ENCODE results near the gene MBNL1. TPM values are rescaled to one million over a fixed set of nuclear protein-coding genes. Genes with fewer than 3 reads are reported as not detected.

Gene MBNL1
- total RNA-seq, 4 donors from 2014 or later: 190 to 279 (median 216) TPM

DNA sequence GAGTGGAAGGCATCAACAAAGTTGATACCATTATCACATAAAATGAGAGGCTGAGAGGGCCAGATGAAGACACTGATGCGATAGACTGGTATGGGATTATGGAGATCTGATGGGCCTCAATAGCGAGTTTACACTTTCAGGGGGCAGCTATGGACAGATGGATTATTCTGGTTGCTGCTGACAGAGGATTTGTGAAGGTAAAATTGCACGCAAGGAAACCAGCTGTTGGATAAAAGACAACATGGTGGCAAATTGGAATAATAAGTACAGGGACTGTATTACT, 203.9 kb downstream of the MBNL1 start:
- intact Hi-C loops (cut with DNase I): loop anchor here (10.0 kb wide), 1 partner anchor 388 kb away; no protein-coding TSS in a partner anchor
- no peak overlapping the region for H3K27ac ChIP-seq

DNA sequence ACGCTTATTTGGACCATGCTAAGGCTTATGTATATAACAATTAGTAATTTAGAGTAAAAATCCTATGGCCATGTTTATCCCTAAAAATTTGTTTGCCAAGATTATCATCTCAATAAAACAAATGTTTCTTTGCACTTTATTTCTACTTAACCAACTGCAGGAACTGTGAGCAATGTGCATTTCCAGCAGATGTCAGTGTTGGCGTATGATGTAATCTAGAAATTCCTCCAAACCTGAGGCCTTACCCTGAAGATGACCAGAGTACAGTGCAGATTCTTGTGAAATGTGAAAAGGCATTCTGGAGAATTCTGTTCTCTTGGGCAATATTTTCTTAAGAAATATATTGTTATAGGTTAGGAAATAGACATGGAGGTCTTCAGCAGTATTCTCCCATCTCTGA, 205.9 kb downstream of the MBNL1 start:
- H3K27ac ChIP-seq: no peak overlapping the region
- intact Hi-C loops (cut with DNase I): loop anchor here (10.0 kb wide), 1 partner anchor 390 kb away; no protein-coding TSS in a partner anchor
- H3K4me3 ChIP-seq (replicated peaks in 1 of 3): no peak overlapping the region
- TF ChIP-seq, protein P1, sequence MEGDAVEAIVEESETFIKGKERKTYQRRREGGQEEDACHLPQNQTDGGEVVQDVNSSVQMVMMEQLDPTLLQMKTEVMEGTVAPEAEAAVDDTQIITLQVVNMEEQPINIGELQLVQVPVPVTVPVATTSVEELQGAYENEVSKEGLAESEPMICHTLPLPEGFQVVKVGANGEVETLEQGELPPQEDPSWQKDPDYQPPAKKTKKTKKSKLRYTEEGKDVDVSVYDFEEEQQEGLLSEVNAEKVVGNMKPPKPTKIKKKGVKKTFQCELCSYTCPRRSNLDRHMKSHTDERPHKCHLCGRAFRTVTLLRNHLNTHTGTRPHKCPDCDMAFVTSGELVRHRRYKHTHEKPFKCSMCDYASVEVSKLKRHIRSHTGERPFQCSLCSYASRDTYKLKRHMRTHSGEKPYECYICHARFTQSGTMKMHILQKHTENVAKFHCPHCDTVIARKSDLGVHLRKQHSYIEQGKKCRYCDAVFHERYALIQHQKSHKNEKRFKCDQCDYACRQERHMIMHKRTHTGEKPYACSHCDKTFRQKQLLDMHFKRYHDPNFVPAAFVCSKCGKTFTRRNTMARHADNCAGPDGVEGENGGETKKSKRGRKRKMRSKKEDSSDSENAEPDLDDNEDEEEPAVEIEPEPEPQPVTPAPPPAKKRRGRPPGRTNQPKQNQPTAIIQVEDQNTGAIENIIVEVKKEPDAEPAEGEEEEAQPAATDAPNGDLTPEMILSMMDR (IDR thresholded peaks at IDR 0.05): no peak
- no peak for TF ChIP-seq POLR2A (IDR thresholded peaks at IDR 0.05)
- no peaks in the 10 kb centered on the region for H3K9me3 ChIP-seq
- no peaks in the 10 kb centered on the region for H3K27me3 ChIP-seq
- H3K4me1 ChIP-seq: no peaks in the 10 kb centered on the region
- H3K36me3 ChIP-seq: no peaks in the 10 kb centered on the region
- 91 to 92% methylated on average over 2 of the region's 2 CpGs for WGBS, 2 donors
- DNase-seq: no peak

More for the DNA sequence above, 203.9 kb downstream of the MBNL1 start:
- 94 to 98% methylated on average over 3 of the region's 3 CpGs for WGBS, 2 donors
- no peaks in the 10 kb centered on the region for H3K4me1 ChIP-seq
- H3K9me3 ChIP-seq: no peaks in the 10 kb centered on the region
- no peaks in the 10 kb centered on the region for H3K27me3 ChIP-seq
- no peaks in the 10 kb centered on the region for H3K36me3 ChIP-seq
- DNase-seq: no peak
- TF ChIP-seq POLR2A (IDR thresholded peaks at IDR 0.05): no peak
- TF ChIP-seq, protein P1 (IDR thresholded peaks at IDR 0.05): no peak
- no peak overlapping the region for H3K4me3 ChIP-seq (replicated peaks in 1 of 3)

DNA sequence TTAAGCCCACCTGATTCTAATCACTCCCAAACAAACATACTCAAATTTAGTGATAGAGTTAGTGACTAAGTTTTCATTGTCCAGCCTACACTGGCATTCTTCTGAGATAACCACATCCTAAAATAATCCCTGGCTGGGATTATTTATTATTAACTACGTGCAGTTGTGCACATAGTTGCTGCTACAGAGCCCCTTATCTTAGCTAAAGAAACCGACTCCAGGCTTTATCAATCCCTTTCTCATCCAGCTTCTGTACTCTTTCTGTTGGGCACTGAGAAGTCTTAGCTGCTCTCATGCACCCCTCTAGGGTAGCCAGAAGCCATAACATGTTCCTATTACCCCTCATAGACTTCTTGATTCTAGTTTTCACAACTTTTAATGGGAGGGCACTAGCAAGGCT, 208.7 kb downstream of the MBNL1 start:
- TF ChIP-seq, protein P1 (IDR thresholded peaks at IDR 0.05): no peak
- H3K27ac ChIP-seq: no peak overlapping the region
- no peak for DNase-seq
- intact Hi-C loops (cut with DNase I): loop anchor here (10.0 kb wide), 1 partner anchor 393 kb away; no protein-coding TSS in a partner anchor
- 74 to 78% methylated on average over 2 of the region's 2 CpGs for WGBS, 2 donors
- H3K9me3 ChIP-seq: no peaks in the 10 kb centered on the region
- H3K27me3 ChIP-seq: no peaks in the 10 kb centered on the region
- H3K4me1 ChIP-seq: no peaks in the 10 kb centered on the region
- no peaks in the 10 kb centered on the region for H3K36me3 ChIP-seq
- no peak overlapping the region for H3K4me3 ChIP-seq (replicated peaks in 1 of 3)

DNA sequence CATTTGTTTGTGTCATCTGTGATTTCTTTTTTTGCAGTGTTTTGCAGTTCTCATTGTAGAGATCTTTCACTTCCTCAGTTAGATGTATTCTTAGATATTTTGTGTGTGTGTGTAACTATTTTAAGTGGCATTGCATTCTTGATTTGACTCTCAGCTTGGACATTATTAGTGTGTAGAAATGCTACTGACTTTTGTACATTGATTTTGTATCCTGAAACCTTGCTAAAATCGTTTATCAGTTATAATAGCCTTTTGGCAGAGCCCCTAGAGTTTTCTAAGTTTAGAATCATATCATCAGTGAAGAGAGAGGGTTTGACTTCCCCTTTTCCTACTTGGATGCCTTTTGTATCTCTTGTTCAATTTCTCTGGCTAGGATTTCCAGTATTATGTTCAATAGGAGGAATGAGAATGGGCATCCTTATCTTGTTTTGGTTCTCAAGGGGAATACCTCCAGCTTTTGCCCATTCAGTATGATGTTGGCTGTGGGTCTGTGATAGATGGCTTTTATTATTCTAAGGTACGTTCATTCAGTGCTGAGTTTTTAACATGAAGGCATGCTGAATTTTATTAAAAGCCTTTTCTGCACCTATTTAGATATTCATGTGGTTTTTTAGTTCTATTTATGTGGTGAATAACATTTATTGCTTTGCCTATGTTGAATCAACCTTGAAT, 211.7 kb downstream of the MBNL1 start:
- Histone ChIP-seq H3K36me3 (no peaks in the 10 kb centered on the region), H3K4me3 (replicated peaks in 1 of 3) (no peak overlapping the region), H3K27me3 (no peaks in the 10 kb centered on the region), H3K4me1 (no peaks in the 10 kb centered on the region), H3K27ac (no peak overlapping the region), H3K9me3 (no peaks in the 10 kb centered on the region)
- intact Hi-C loops (cut with DNase I): no loop called here
- DNase-seq: no peak
- TF ChIP-seq, protein P1 (IDR thresholded peaks at IDR 0.05): no peak
- TF ChIP-seq POLR2A (IDR thresholded peaks at IDR 0.05): no peak
- WGBS, 2 donors: 55 to 69% methylated on average over 2 of the region's 2 CpGs

DNA sequence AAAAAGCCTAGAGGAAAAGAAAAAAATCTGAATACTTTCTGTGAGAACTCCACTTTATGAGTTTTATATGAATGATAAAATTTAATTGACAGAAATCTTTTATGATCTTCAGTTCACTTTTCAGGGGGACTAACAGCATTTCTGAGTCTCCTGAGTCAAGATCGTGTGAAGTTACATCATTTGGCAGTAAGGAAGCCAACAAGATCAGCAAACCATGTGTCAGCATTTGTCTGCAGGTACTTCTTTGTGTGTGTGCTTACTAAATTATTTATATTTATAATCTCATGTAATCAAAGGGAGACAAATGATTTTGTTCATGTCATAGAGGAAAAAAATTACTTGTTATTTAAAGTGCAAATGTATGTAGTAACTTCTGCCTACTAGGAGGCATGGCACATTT, 217.6 kb downstream of the MBNL1 start:
- no peak for DNase-seq
- H3K27me3 ChIP-seq: no peaks in the 10 kb centered on the region
- no peaks in the 10 kb centered on the region for H3K4me1 ChIP-seq
- no peak overlapping the region for H3K4me3 ChIP-seq (replicated peaks in 1 of 3)
- intact Hi-C loops (cut with DNase I): no loop called here
- 80 to 89% methylated on average over 1 of the region's 1 CpG for WGBS, 2 donors
- H3K27ac ChIP-seq: no peak overlapping the region
- H3K9me3 ChIP-seq: no peaks in the 10 kb centered on the region
- TF ChIP-seq, protein P1 (IDR thresholded peaks at IDR 0.05): no peak
- TF ChIP-seq POLR2A (IDR thresholded peaks at IDR 0.05): no peak
- H3K36me3 ChIP-seq: no peaks in the 10 kb centered on the region
